OCI-M2 (cell line): ENCODE data around the gene CENPH.
"Not testable (repeated sequence)": the region's sequence is repeated elsewhere in the genome, so short reads cannot be mapped to it uniquely, and the experiment has no call there.

Experiments
- DNase-seq: peaks from one replicate; lab custom pipeline; 2025; ENCODE audit not compliant: unreplicated experiment; lab: John Stamatoyannopoulos, UW

CENPH gene

GRCh38 chr5:69206528-69207190 lies 17.3 kb downstream of the CENPH start:
- DNase-seq: no peak

- DNase-seq: no peak
These were observed 20.2 kb downstream of the CENPH start for GRCh38 chr5:69209602-69210001.

GRCh38 chr5:69211200-69211599 lies 21.8 kb downstream of the CENPH start:
- DNase-seq: no peak

- no peak for DNase-seq
These were observed 22.6 kb downstream of the CENPH start for GRCh38 chr5:69212022-69212421.

- no peak for DNase-seq
These were observed 24.3 kb downstream of the CENPH start for GRCh38 chr5:69213513-69214215.

- no peak for DNase-seq
These were observed 27.7 kb downstream of the CENPH start for GRCh38 chr5:69217151-69217511.

- DNase-seq: peak; percentile 90
These were observed 28.5 kb downstream of the CENPH start for GRCh38 chr5:69217548-69218526.

- no peak for DNase-seq
These were observed 30.6 kb downstream of the CENPH start for GRCh38 chr5:69219939-69220338.

GRCh38 chr5:69220371-69220770 lies 31.0 kb downstream of the CENPH start:
- not testable (repeated sequence) for DNase-seq

GRCh38 chr5:69220833-69221232 lies 31.4 kb downstream of the CENPH start:
- not testable (repeated sequence) for DNase-seq

GRCh38 chr5:69224520-69224919 lies 35.1 kb downstream of the CENPH start:
- no peak for DNase-seq

- DNase-seq: no peak
These were observed 36.5 kb downstream of the CENPH start for GRCh38 chr5:69225860-69226259.

- DNase-seq: no peak
These were observed 40.8 kb downstream of the CENPH start for GRCh38 chr5:69230181-69230580.

- DNase-seq: no peak
These were observed 41.9 kb downstream of the CENPH start for GRCh38 chr5:69231281-69231680.

- no peak for DNase-seq
These were observed 42.5 kb downstream of the CENPH start for GRCh38 chr5:69231851-69232250.

- DNase-seq: peak; percentile 56
These were observed 45.3 kb downstream of the CENPH start, which contains the start of gene CDK7 for GRCh38 chr5:69234457-69235268. Gene CDK7, plus strand, starts transcription at chr5:69234886. Its CDS starts 90 bp downstream, at chr5:69234976.

- not testable (repeated sequence) for DNase-seq
These were observed 47.4 kb downstream of the CENPH start for GRCh38 chr5:69236733-69237132.

GRCh38 chr5:69237877-69238276 lies 48.5 kb downstream of the CENPH start:
- DNase-seq: no peak

- no peak for DNase-seq
These were observed 49.4 kb downstream of the CENPH start for GRCh38 chr5:69238760-69239251.

- DNase-seq: no peak
These were observed 53.0 kb downstream of the CENPH start for GRCh38 chr5:69242215-69242927.
